ENCODE results near the gene RNF121. TPM values are rescaled to one million over a fixed set of nuclear protein-coding genes. Genes with fewer than 3 reads are reported as not detected.

RNF121 gene
- total and polyA plus RNA-seq, 2 of the 13 experiments (the other 11 are each of a cell fraction or from before 2014, with no cell fraction given): 28.6 to 44.3 TPM

DNA sequence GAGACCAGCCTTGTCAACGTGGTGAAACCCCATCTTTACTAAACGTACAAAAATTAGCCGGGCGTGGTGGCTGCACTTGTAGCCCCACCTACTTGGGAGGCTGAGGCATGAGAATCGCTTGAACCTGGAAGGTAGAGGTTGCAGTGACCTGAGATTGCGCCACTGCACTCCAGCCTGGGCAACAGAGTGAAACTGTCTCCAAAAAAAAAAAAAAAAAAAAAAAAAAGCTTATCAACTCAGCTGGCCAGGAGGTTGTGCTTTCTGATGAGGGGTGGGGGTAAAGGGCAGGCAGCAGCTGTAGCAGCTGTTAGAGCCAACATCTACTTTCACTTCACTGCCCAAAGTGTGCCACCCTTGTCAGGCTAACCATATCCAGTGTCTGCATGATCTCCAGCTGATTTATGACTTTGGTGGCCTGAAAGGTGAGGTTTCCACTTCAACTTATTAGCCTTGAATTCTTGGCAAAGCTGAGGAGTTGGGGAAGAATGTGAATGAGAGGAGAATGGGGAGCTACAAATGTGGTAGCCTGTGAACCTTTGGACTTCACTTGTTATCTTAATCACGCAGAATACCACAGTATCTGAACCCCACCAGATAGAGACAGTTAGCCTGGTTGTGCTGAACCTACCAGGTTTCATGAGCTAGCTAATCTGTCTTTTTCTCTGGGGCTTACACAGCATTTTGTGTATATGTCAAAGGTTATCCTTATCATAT lies 19.6 kb downstream of the RNF121 start (continued):
- TF ChIP-seq HOXD1 (CRISPR knock-in tag; IDR thresholded peaks at IDR 0.05): 0 out of 2 replicates have a peak, but pooled peaks have one; percentile 44
- TF ChIP-seq FOSL2 (CRISPR knock-in tag; IDR thresholded peaks at IDR 0.05): 0 out of 2 replicates have a peak, but pooled peaks have one; percentile 19
- 0 out of 2 replicates have a peak, but pooled peaks have one; percentile 28 for TF ChIP-seq BCL6 (CRISPR knock-in tag; IDR thresholded peaks at IDR 0.05)
- peak; percentile 69 for TF ChIP-seq HNF4A (CRISPR knock-in tag; IDR thresholded peaks at IDR 0.05)
- TF ChIP-seq, protein P1, sequence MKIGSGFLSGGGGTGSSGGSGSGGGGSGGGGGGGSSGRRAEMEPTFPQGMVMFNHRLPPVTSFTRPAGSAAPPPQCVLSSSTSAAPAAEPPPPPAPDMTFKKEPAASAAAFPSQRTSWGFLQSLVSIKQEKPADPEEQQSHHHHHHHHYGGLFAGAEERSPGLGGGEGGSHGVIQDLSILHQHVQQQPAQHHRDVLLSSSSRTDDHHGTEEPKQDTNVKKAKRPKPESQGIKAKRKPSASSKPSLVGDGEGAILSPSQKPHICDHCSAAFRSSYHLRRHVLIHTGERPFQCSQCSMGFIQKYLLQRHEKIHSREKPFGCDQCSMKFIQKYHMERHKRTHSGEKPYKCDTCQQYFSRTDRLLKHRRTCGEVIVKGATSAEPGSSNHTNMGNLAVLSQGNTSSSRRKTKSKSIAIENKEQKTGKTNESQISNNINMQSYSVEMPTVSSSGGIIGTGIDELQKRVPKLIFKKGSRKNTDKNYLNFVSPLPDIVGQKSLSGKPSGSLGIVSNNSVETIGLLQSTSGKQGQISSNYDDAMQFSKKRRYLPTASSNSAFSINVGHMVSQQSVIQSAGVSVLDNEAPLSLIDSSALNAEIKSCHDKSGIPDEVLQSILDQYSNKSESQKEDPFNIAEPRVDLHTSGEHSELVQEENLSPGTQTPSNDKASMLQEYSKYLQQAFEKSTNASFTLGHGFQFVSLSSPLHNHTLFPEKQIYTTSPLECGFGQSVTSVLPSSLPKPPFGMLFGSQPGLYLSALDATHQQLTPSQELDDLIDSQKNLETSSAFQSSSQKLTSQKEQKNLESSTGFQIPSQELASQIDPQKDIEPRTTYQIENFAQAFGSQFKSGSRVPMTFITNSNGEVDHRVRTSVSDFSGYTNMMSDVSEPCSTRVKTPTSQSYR (CRISPR knock-in tag; IDR thresholded peaks at IDR 0.05; ENCODE audit: borderline replicate concordance): peak; percentile 50; the same call in 1 of the 2 replicates
- peak; percentile 66; the same call in 1 of the 2 replicates for TF ChIP-seq HOXA3 (CRISPR knock-in tag; IDR thresholded peaks at IDR 0.05)
- TF ChIP-seq POLR2A (IDR thresholded peaks at IDR 0.05; ENCODE audit: insufficient read depth in 1 of 2, low read depth in 2 of 2, low read length in 2 of 2): peak in 1 of 2 experiments; percentile 47; a peak in 1 of 4 replicates
- peak; percentile 25; the same call in 1 of the 2 replicates for TF ChIP-seq YEATS4 (CRISPR knock-in tag; IDR thresholded peaks at IDR 0.05; ENCODE audit: borderline replicate concordance)
- TF ChIP-seq, protein P2, sequence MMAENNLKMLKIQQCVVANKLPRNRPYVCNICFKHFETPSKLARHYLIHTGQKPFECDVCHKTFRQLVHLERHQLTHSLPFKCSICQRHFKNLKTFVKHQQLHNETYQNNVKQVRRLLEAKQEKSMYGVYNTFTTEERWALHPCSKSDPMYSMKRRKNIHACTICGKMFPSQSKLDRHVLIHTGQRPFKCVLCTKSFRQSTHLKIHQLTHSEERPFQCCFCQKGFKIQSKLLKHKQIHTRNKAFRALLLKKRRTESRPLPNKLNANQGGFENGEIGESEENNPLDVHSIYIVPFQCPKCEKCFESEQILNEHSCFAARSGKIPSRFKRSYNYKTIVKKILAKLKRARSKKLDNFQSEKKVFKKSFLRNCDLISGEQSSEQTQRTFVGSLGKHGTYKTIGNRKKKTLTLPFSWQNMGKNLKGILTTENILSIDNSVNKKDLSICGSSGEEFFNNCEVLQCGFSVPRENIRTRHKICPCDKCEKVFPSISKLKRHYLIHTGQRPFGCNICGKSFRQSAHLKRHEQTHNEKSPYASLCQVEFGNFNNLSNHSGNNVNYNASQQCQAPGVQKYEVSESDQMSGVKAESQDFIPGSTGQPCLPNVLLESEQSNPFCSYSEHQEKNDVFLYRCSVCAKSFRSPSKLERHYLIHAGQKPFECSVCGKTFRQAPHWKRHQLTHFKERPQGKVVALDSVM (CRISPR knock-in tag; IDR thresholded peaks at IDR 0.05): peak; percentile 99
- TF ChIP-seq CEBPB (IDR thresholded peaks at IDR 0.05; ENCODE audit: borderline replicate concordance, low read depth, low read length): peak; percentile 25; the same call in 1 of the 2 replicates
- peak; percentile 23; the same call in 1 of the 2 replicates for TF ChIP-seq MED1 (CRISPR knock-in tag; IDR thresholded peaks at IDR 0.05)
- TF ChIP-seq ARNTL (CRISPR knock-in tag; IDR thresholded peaks at IDR 0.05): no peak
- no peak for TF ChIP-seq ZNF703 (CRISPR knock-in tag; IDR thresholded peaks at IDR 0.05; ENCODE audit: borderline replicate concordance)
- TF ChIP-seq, protein P3, sequence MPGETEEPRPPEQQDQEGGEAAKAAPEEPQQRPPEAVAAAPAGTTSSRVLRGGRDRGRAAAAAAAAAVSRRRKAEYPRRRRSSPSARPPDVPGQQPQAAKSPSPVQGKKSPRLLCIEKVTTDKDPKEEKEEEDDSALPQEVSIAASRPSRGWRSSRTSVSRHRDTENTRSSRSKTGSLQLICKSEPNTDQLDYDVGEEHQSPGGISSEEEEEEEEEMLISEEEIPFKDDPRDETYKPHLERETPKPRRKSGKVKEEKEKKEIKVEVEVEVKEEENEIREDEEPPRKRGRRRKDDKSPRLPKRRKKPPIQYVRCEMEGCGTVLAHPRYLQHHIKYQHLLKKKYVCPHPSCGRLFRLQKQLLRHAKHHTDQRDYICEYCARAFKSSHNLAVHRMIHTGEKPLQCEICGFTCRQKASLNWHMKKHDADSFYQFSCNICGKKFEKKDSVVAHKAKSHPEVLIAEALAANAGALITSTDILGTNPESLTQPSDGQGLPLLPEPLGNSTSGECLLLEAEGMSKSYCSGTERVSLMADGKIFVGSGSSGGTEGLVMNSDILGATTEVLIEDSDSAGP (CRISPR knock-in tag; IDR thresholded peaks at IDR 0.05; ENCODE audit: borderline replicate concordance): 0 out of 2 replicates have a peak, but pooled peaks have one; percentile 39
- TF ChIP-seq, protein P4, sequence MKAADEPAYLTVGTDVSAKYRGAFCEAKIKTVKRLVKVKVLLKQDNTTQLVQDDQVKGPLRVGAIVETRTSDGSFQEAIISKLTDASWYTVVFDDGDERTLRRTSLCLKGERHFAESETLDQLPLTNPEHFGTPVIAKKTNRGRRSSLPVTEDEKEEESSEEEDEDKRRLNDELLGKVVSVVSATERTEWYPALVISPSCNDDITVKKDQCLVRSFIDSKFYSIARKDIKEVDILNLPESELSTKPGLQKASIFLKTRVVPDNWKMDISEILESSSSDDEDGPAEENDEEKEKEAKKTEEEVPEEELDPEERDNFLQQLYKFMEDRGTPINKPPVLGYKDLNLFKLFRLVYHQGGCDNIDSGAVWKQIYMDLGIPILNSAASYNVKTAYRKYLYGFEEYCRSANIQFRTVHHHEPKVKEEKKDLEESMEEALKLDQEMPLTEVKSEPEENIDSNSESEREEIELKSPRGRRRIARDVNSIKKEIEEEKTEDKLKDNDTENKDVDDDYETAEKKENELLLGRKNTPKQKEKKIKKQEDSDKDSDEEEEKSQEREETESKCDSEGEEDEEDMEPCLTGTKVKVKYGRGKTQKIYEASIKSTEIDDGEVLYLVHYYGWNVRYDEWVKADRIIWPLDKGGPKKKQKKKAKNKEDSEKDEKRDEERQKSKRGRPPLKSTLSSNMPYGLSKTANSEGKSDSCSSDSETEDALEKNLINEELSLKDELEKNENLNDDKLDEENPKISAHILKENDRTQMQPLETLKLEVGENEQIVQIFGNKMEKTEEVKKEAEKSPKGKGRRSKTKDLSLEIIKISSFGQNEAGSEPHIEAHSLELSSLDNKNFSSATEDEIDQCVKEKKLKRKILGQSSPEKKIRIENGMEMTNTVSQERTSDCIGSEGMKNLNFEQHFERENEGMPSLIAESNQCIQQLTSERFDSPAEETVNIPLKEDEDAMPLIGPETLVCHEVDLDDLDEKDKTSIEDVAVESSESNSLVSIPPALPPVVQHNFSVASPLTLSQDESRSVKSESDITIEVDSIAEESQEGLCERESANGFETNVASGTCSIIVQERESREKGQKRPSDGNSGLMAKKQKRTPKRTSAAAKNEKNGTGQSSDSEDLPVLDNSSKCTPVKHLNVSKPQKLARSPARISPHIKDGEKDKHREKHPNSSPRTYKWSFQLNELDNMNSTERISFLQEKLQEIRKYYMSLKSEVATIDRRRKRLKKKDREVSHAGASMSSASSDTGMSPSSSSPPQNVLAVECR (CRISPR knock-in tag; IDR thresholded peaks at IDR 0.05; ENCODE audit: borderline replicate concordance): peak; percentile 60; the same call in 1 of the 2 replicates
- 0 out of 2 replicates have a peak, but pooled peaks have one; percentile 58 for TF ChIP-seq ZNF264 (CRISPR knock-in tag; IDR thresholded peaks at IDR 0.05)

Measured in HepG2 (cell line).